Endothelial cell of hepatic sinusoid (primary cell): ENCODE results near the gene ETV6.

Source experiments
- in situ Hi-C: cut with HindIII; loops from 2 replicates; pipeline ENCODE4 v1.10.0; 2017; ENCODE audit warnings: low sequenced_read_pairs

Gene ETV6

GRCh38 chr12:11731455-11731854 is 82.0 kb downstream of the ETV6 start:
- in situ Hi-C loops = no loop called here

- in situ Hi-C loops = no loop called here
Observed at GRCh38 chr12:11732023-11732422, 82.5 kb downstream of the ETV6 start.

- in situ Hi-C loops = no loop called here
Observed at GRCh38 chr12:11732715-11733114, 83.2 kb downstream of the ETV6 start.

DNA sequence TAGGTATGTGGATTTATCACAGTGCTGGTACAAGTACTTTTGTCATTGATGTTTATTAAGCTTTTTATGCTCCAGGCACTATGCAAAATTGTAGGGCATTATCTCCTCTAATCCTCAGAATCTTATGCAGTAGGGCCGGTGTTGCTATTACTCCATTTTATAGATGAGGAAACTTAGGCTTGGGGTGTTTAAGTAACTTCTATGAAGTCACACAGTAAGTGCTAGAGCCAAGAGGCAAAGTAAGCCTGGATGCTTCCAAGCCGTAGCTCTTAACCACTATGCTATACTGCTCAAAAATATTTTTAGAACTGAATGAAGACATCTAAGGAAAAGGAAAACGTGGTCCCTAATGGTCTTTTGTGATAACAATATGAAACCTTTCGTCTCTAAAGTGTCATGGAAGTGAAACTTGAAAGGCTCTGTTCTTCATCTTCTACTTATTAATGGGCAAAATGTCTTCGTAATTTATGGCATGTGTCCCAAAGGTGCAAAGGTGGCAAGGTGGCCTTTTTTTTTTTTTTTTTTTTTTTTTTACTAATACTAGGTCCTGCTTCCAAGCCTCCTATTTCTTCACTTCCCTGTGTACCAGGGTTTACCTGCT is 85.2 kb downstream of the ETV6 start:
- in situ Hi-C loops = no loop called here

DNA sequence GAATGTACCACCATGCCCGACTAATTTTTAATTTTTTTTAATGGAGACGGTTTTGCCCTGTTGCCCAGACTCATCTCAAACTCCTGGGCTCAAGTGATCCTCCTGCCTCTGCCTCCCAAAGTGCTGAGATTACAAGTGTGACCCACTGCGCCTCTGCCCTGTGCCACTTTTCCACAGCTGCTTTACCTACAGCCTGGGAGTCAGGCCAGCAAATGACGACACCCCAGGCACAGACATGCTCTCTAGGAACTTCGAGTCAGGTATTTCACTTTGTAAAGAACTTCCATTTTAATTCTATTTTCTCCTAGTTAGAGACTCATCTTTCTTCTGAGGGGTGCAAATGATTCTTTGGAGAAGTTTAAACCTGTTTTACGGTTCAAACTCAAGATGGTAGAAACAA is 89.0 kb downstream of the ETV6 start:
- in situ Hi-C loops = no loop called here

GRCh38 chr12:11739980-11740577 is 90.6 kb downstream of the ETV6 start:
- in situ Hi-C loops = no loop called here

DNA sequence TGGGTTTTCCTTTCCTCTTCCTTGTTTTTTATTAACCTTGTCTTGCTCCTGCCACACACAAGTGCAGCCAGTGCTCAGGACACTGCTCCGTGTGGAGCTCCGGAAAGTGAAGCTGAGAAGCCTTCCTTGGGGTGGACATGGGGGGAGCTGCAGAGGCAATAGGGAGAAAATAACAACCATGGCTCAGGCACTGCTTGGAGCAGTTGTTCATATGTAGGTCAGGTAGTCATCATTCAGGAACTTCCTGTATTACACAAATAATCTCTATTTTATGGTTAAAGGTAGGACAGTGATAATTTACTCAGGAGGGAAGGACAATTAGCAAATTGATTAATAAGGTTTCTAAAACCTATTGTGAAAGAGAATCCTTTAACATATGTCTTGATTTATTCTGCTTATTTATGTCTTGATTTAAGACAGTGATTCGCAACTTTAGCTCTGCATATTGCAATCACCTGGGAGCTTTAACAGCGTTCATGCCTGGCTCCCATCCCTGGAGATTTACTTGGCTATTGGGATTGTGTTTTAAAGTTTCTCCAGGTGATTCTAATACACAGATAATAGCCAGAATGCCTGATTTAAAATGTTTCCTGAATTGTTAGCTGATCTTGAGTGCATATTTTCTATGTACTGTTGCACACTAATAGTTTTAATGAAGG is 92.1 kb downstream of the ETV6 start:
- in situ Hi-C loops = no loop called here

DNA sequence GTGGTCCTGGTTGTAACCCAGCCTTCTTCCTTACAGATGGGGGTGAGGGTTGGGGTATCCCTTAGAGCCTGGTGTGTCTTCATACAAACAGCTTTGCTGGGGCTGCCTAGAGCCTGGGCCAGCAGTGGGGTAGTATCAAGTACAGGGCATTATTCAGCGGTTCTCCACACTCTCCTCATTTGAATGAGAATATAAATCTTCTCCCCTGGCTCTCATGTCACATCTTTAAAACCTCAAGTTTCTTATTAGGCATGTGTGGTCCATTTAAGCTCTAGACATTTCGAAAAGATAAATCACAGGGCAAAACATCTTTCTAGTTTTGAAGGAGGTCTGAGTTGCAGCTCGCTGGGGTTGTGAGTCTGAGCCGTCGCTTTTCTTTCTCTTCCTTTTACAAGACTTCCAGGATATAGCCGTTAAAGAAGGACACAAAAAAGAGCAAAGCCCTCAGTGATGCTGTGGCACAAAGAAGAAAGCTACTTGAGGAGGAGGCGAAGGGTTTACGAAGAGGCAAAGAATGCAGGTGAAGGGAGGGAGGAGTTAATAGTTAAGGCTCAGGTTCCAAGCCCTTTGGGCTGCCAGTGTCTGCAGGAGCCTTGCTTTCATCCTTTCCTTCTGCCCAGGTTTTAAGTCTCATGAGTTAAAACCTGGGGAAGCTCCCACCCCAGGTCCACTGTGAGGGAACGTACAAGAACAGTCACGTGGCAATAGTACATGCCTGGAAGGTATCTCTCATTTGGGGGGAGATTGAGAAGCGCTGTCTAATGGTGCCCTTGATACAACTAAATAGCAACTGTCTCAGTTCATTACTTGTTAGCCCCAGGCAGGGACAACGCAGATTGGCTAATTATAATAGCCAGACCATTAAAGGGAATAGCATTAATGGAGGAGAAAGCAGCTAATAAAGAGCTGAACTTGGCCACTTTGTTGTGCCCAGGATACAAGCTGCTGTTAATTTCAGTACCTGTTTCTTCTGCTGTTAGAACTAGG is 94.2 kb downstream of the ETV6 start:
- in situ Hi-C loops = no loop called here

GRCh38 chr12:11744410-11744801 is 94.9 kb downstream of the ETV6 start:
- in situ Hi-C loops = no loop called here

DNA sequence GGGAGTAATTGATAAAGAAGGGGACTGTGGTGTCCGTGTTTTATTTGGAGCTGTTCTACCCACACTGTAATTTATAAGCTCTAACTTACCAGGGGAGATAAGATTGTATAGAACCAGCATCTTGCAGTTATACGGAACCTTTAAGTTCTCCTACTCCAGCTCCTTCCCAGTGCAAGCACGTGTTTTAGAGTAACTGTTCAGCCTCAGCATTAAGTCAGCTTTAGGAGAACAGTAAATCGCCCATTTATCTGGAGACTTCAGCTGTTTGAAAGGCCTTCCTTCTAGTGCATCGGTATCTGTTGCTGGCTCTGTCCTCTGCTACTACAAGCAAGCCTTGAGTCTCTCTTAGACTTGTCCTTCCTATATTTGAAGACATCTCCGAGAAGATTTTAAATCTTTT is 95.6 kb downstream of the ETV6 start:
- in situ Hi-C loops = no loop called here

DNA sequence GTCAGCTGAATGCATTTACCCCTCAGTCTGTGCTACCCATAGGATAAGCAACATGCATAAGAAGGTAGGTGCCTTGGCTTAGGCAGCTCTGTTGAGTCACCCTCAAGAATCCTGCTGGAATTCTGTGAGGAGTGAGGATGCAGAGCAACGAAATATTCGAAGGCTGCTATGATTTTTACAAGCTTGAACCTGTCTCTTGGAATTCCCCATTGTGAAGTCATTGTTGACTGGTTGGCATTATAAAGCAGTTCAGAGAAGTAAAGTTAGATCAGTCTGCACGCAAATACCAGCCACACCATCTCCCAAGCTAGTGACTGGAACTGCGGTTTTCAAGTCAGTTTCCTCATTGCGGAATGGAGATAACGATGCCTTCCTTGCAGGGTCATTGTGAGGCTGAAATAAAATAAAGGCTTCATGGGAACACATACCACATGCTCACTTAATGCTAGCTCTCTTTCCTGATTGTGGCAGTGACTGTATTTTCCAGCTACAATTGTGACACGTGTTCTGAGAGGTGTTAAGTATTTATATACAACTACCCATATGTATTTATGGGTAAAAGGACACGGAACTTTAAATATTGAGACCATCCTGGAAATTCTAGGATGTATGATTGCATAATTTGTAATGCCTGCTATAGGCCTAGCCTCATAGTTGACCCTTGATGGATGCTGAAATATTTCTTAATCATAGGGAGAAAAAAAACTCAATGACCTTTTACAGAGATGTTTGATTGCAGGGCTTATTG is 96.7 kb downstream of the ETV6 start:
- in situ Hi-C loops = no loop called here

GRCh38 chr12:11746940-11747716 is 97.7 kb downstream of the ETV6 start:
- in situ Hi-C loops = no loop called here

DNA sequence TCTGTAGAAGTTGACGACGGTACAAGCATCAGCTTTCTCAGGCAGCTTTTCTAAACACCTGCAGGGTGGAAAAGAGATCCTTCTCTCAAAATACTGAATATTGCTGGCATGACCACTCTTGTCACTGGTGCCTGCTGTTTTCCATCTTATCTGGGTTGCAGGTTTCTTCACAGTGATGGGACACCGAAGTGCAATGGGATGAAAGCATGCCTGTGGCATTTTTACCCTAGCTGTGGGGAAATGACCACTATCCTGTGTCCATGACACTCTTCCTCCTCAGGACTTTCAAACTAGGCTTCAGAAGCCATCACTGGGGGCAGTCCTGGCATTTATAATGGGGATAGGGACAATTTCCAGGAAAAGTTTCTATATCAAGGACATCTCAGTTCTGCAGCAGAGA is 98.5 kb downstream of the ETV6 start:
- in situ Hi-C loops = no loop called here

DNA sequence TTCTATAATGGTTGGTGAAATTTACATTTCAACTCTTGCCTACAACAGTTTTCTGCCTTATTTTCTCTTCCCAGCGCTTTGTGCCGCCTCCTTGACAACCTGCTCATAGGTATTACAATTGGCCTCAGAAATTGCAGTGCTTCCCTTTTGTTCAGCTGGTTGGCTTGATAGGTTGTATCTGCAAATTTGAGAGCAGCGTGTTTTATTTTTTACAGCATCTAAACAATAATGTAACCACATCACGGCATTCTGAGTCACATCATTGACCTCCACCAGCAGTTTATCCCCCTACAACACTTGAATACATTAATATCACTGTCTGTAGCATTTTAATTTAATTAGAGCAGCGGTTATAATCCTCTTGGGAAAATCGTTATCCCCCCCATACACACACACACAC is 99.4 kb downstream of the ETV6 start:
- in situ Hi-C loops = no loop called here

DNA sequence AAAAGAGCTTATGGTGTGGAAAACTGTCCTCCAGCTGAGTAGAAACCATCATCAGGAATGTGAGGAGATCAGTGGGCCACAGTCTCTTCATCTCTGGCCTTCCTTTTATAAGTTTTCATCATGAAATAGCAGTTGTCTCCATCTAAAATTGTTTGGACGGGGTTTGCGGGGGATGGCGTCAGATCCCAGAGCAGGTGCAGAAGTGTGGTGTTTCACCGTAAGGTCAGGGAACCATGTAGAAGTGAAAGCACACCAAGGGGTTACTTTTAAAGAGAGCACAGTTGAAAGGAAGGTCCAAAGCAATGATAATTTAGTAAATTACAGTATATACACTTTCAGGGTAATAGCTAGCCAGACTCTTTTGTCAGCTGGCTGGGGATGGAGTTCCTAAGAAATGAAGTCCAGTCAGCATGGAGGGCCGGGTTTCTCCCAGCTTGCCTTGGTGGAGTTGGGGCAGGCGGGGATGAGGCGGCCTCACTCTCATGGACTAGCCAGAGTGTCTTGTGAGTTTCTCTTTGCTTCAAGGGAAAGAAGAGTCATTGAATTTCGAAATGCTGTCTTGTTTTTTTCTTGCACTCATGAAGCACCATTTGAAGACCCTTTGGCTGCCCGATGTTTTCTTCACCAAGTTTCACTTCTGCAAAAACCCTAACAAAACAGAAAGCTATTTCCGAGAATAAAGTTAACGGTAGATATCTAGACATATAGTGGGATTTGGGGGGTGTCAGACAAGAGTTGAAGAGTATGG is 100.6 kb downstream of the ETV6 start:
- in situ Hi-C loops = no loop called here

DNA sequence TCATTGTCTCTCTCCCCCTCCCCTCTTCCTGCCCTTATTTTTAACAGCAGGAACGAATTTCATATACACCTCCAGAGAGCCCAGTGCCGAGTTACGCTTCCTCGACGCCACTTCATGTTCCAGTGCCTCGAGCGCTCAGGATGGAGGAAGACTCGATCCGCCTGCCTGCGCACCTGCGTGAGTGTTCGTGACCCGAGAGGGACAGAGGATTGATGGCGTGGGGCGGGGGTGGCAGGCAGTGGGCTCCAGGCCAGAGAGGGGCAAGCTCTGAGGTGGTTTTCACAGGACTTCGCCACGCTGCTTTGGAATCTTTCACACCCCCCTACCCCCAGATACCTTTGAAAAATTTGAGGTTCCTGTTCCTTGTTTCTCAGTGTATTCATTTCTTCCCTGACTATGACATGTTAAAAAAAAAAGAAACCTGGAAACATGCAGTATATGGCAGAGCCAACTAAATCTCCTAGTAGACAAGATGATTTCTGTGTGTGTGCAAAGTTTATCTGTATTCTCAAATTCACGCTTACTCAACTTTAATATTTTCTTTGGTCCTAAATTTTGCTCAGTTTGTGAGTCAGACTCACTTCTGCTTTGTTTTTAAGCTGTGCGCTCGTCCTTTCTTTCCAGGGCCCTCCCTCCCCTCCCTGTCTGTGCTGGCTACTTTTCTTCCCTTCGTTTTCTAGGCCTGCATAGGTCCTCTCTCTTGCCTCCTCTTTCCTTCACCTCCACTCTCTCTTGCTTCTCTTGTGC is 103.1 kb downstream of the ETV6 start:
- in situ Hi-C loops = no loop called here

- in situ Hi-C loops = no loop called here
Observed at GRCh38 chr12:11753150-11753499, 103.7 kb downstream of the ETV6 start.

DNA sequence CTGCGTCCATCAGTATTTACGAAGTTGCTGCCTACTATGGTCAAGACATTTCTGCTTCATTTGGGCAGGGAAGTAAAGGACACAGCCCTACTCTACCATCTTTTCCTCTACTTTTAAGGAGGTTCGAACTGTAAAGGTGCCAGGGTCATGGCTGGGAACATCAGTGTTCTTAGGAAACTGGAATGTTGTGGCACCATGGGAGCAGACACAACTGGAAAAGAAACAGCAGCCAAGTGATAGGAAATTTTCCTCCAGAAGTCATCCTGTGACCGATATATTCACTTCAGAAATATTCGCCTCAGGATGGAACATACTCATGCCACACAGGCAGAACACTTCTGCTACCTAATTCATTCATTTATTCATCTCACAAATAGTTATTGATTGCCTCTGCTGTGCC is 104.4 kb downstream of the ETV6 start:
- in situ Hi-C loops = no loop called here

DNA sequence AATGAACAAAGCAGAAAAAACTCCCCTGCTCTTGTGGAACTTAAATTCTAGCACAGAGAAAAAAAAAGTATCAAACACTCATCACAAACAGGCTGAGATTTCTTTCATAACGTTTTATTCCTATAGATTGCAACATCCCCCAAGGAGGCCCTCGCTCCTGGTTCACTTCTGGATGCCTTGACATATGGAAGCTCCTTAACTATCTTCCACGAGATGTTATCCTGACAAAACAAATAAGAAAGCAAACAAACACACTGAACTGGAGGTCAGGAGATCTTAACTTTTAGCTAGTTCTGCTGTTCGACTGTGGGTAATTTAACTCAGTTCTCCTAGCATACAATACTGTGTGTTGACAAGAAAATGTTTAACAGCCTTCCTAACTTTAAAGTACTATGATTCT is 104.8 kb downstream of the ETV6 start:
- in situ Hi-C loops = no loop called here
